ENCODE data around the gene NPAS3.

GRCh38 chr14:32934881-32935633 lies 3.6 kb upstream of the NPAS3 start:
- TF ChIP-seq CTCF (IDR thresholded peaks at IDR 0.05) = no peak
- TF ChIP-seq POLR2AphosphoS5 (IDR thresholded peaks at IDR 0.05) = no peak
- TF ChIP-seq POLR2A (IDR thresholded peaks at IDR 0.05) = no peak
